H1 (cell line): ENCODE measurements around the gene INF2. TPM values are rescaled to one million over a fixed set of nuclear protein-coding genes. Genes with fewer than 3 reads are reported as not detected.

Experiments
- CTCF ChIA-PET: fragments of 300-600 bp; sonication (Branson Sonifier 250); formaldehyde crosslinking; loops from one replicate; lab custom pipeline; 2021; ENCODE audit not compliant: partially characterized antibody; lab: Charles Lee
- POLR2A ChIA-PET: fragments of 300-600 bp; sonication (Branson Sonifier 250); formaldehyde crosslinking; loops from one replicate; lab custom pipeline; 2021; ENCODE audit warnings: inconsistent platforms; ENCODE audit not compliant: partially characterized antibody; lab: Charles Lee
- DNase-seq, 2 experiments: peaks; one replicate each; pipeline versions ENCODE4 v3.0.0 to v3.0.0-alpha.2; 2010 to 2022; ENCODE audit warnings: low spot score in 2 of 2, low read depth in 1 of 2, mixed read lengths in 1 of 2
- FAIRE-seq: peaks from 2 replicates; lab custom pipeline; 2011; peaks lifted over from hg19 to GRCh38; lab: Jason Lieb, UNC
- H2AFZ ChIP-seq: 2 replicates; pipeline ENCODE4 v1.8.1; 2012; ENCODE audit warnings: low read length, inconsistent platforms
- H2AK5ac ChIP-seq: 2 replicates; pipeline ENCODE4 v1.6.1; 2013; ENCODE audit warnings: low read depth, low read length
- H2BK120ac ChIP-seq: replicated peaks from 2 replicates; pipeline ENCODE3; 2013; ENCODE audit warnings: low read depth, low read length, inconsistent platforms
- H2BK12ac ChIP-seq: 2 replicates; pipeline ENCODE4 v1.6.1; 2013; ENCODE audit warnings: low read depth, low read length
- H2BK15ac ChIP-seq: 2 replicates; pipeline ENCODE4 v1.6.1; 2013; ENCODE audit warnings: low read length
- H2BK20ac ChIP-seq: 2 replicates; pipeline ENCODE4 v1.6.1; 2013; ENCODE audit warnings: low read length
- H2BK5ac ChIP-seq: 2 replicates; pipeline ENCODE4 v1.6.1; 2013; ENCODE audit warnings: low read depth, low read length
- H3K14ac ChIP-seq: 2 replicates; pipeline ENCODE4 v1.6.1; 2013; ENCODE audit warnings: inconsistent platforms; ENCODE audit not compliant: insufficient read length
- H3K18ac ChIP-seq: 2 replicates; pipeline ENCODE4 v1.6.1; 2013; ENCODE audit warnings: low read length; ENCODE audit errors: extremely low read depth
- H3K23ac ChIP-seq: 2 replicates; pipeline ENCODE4 v1.6.1; 2013; ENCODE audit warnings: inconsistent platforms; ENCODE audit not compliant: insufficient read length
- H3K23me2 ChIP-seq: 2 replicates; pipeline ENCODE4 v1.6.1; 2013; ENCODE audit warnings: low read depth, low read length
- H3K27ac ChIP-seq: 2 replicates; pipeline ENCODE4 v1.6.1; 2011; ENCODE audit warnings: low read depth, low read length, inconsistent platforms
- H3K27me3 ChIP-seq, 4 experiments: replicated peaks in 1 of 4; 1 replicate in 1 of 4; 2 replicates in 3 of 4; pipeline versions ENCODE4 v1.6.1 to v1.8.1; 2011 to 2013; ENCODE audit warnings: low read length in 3 of 4, mild to moderate bottlenecking in 3 of 4, inconsistent platforms in 2 of 4, mixed read lengths in 2 of 4, moderate library complexity in 1 of 4; ENCODE audit not compliant: control insufficient read depth in 3 of 4, insufficient read depth in 3 of 4; ENCODE audit errors: extremely low read depth in 1 of 4
- H3K36me3 ChIP-seq, 4 experiments: 2 replicates each; pipeline versions ENCODE4 v1.6.1 to v1.8.1; 2011 to 2013; ENCODE audit warnings: mild to moderate bottlenecking in 4 of 4, low read length in 3 of 4, moderate library complexity in 2 of 4, control low read depth in 1 of 4, inconsistent platforms in 1 of 4; ENCODE audit not compliant: insufficient read depth in 4 of 4, control insufficient read depth in 2 of 4
- H3K4ac ChIP-seq: replicated peaks from 2 replicates; pipeline ENCODE3; 2013; ENCODE audit warnings: low read length, low read depth, mixed read lengths, inconsistent platforms; ENCODE audit not compliant: insufficient read length
- H3K4me1 ChIP-seq, 4 experiments: replicated peaks in 1 of 4; 1 replicate in 1 of 4; 2 replicates in 3 of 4; pipeline versions ENCODE4 v1.6.1 to v1.8.1; 2011 to 2013; ENCODE audit warnings: low read length in 3 of 4, inconsistent platforms in 2 of 4, mixed read lengths in 1 of 4; ENCODE audit not compliant: insufficient read depth in 4 of 4, control insufficient read depth in 3 of 4
- H3K4me2 ChIP-seq, 2 experiments: 2 replicates each; pipeline versions ENCODE4 v1.6.1 to v1.8.1; 2011 to 2013; ENCODE audit warnings: low read depth in 2 of 2, low read length in 2 of 2, control low read depth in 1 of 2, inconsistent platforms in 1 of 2, mild to moderate bottlenecking in 1 of 2; ENCODE audit not compliant: insufficient read depth in 1 of 2
- H3K4me3 ChIP-seq, 4 experiments: fragments of 200-600, 300-600 bp in 1 of 4; sonication (generic), shearing (Covaris generic), sonication (Bioruptor Twin) in 1 of 4; 2 replicates each; pipeline versions ENCODE4 v1.5.1 to v1.8.1; 2011 to 2016; ENCODE audit warnings: low read length in 4 of 4, low read depth in 3 of 4, control low read depth in 2 of 4, inconsistent platforms in 2 of 4, mild to moderate bottlenecking in 2 of 4, mixed read lengths in 1 of 4, moderate library complexity in 1 of 4; ENCODE audit not compliant: insufficient read depth in 2 of 4; ENCODE audit errors: extremely low read depth in 1 of 4
- H3K56ac ChIP-seq: replicated peaks from 2 replicates; pipeline ENCODE3; 2013; ENCODE audit warnings: low read depth, mild to moderate bottlenecking, mixed read lengths, low read length, inconsistent platforms; ENCODE audit not compliant: insufficient read length
- H3K79me1 ChIP-seq: 2 replicates; pipeline ENCODE4 v1.6.1; 2013; ENCODE audit warnings: low read depth, low read length, control low read depth
- H3K79me2 ChIP-seq, 2 experiments: 2 replicates each; pipeline versions ENCODE4 v1.6.1 to v1.8.1; 2012 to 2013; ENCODE audit warnings: low read length in 2 of 2, mild to moderate bottlenecking in 2 of 2, inconsistent platforms in 1 of 2; ENCODE audit not compliant: insufficient read depth in 2 of 2, control insufficient read depth in 1 of 2
- H3K9ac ChIP-seq, 4 experiments: replicated peaks in 1 of 4; 1 replicate in 1 of 4; 2 replicates in 3 of 4; pipeline versions ENCODE4 v1.6.1 to v1.8.1; 2011 to 2013; ENCODE audit warnings: low read depth in 3 of 4, low read length in 3 of 4, control low read depth in 2 of 4, mild to moderate bottlenecking in 2 of 4, moderate library complexity in 2 of 4, inconsistent platforms in 1 of 4; ENCODE audit errors: extremely low read depth in 1 of 4
- H3K9me3 ChIP-seq, 2 experiments: 2 replicates each; pipeline versions ENCODE4 v1.6.1 to v1.8.1; 2012 to 2013; ENCODE audit warnings: mild to moderate bottlenecking in 2 of 2, moderate library complexity in 2 of 2, control low read depth in 1 of 2, inconsistent platforms in 1 of 2, low read depth in 1 of 2, low read length in 1 of 2, mixed read lengths in 1 of 2; ENCODE audit not compliant: insufficient read depth in 2 of 2
- H4K20me1 ChIP-seq, 2 experiments: replicated peaks in 1 of 2; 2 replicates each; pipeline versions ENCODE3 to v1.8.1; 2011 to 2013; ENCODE audit warnings: inconsistent platforms in 2 of 2, low read length in 2 of 2, mild to moderate bottlenecking in 1 of 2; ENCODE audit not compliant: insufficient read depth in 2 of 2, control insufficient read depth in 1 of 2
- H4K5ac ChIP-seq: 2 replicates; pipeline ENCODE4 v1.6.1; 2013; ENCODE audit warnings: low read length, low read depth, mixed read lengths, inconsistent platforms; ENCODE audit not compliant: insufficient read length
- H4K8ac ChIP-seq: 2 replicates; pipeline ENCODE4 v1.8.0; 2013; ENCODE audit warnings: mild to moderate bottlenecking, moderate library complexity, low read length, inconsistent platforms; ENCODE audit not compliant: insufficient read depth; ENCODE audit errors: extremely low read depth
- H4K91ac ChIP-seq: replicated peaks from 2 replicates; pipeline ENCODE3; 2013; ENCODE audit warnings: low read length, mixed read lengths, inconsistent platforms; ENCODE audit not compliant: insufficient read length
- BRCA1 ChIP-seq: IDR thresholded peaks from 2 replicates; pipeline ENCODE4 v1.6.1; 2012; ENCODE audit warnings: low read depth, low read length, improper control_type of control experiment
- E2F6 ChIP-seq: IDR thresholded peaks from 2 replicates; pipeline ENCODE4 v1.6.1; 2012; ENCODE audit warnings: inconsistent platforms
- EGR1 ChIP-seq: IDR thresholded peaks from 2 replicates; pipeline ENCODE4 v1.6.1; 2011; ENCODE audit warnings: low read depth, low read length, borderline replicate concordance
- HDAC6 ChIP-seq: IDR thresholded peaks from one replicate; pipeline ENCODE4 v1.7.1; 2012; ENCODE audit warnings: low read depth, mild to moderate bottlenecking, inconsistent platforms, low read length, moderate library complexity
- KDM1A ChIP-seq: fragments of 200-600, 300-600 bp; sonication (generic); IDR thresholded peaks from 2 replicates; pipeline ENCODE4 v1.7.1; 2016; ENCODE audit warnings: mild to moderate bottlenecking, low read length, borderline replicate concordance
- NANOG ChIP-seq: IDR thresholded peaks from 2 replicates; pipeline ENCODE4 v1.6.1; 2011; ENCODE audit warnings: low read length, low read depth, mild to moderate bottlenecking, inconsistent platforms; ENCODE audit not compliant: insufficient read depth, poor library complexity, severe bottlenecking
- RFX5 ChIP-seq: IDR thresholded peaks from 2 replicates; pipeline ENCODE4 v1.6.1; 2011; ENCODE audit warnings: low read depth, low read length, improper control_type of control experiment, borderline replicate concordance
- SP1 ChIP-seq: IDR thresholded peaks from 2 replicates; pipeline ENCODE4 v1.6.1; 2011; ENCODE audit warnings: low read depth, low read length
- SUZ12 ChIP-seq: fragments of 200-600 bp; sonication (generic); IDR thresholded peaks from 2 replicates; pipeline ENCODE4 v1.6.1; 2012; ENCODE audit warnings: mild to moderate bottlenecking, inconsistent platforms, low read length, moderate library complexity, mixed read lengths
- WGBS, 2 experiments: shearing (Covaris generic) in 1 of 2; methylation state at CpG; one replicate each; pipeline versions ENCODE4 v1.1.6 to v1.1.7; 2013 to 2015; ENCODE audit warnings: low lambda C conversion rate in 2 of 2, mixed read lengths in 2 of 2, inconsistent platforms in 1 of 2, low coverage in 1 of 2, missing lambda C conversion rate in 1 of 2; ENCODE audit not compliant: insufficient replicate concordance in 2 of 2, insufficient coverage in 1 of 2, insufficient read length in 1 of 2; ENCODE audit errors: extremely low coverage in 1 of 2, missing lambda C conversion rate in 1 of 2; 5-methylcytosine and 5-hydroxymethylcytosine counted together
- polyA plus RNA-seq, 7 experiments: library from polyadenylated mRNA; depleted of rRNA in 3 of 7; stranded (reverse) in 5 of 7; unstranded in 2 of 7; fragments of >200 nt in 5 of 7; fragments of 200-250 nt in 2 of 7; gene quantifications; 1 replicate in 5 of 7; 2 replicates in 1 of 7; 4 replicates in 1 of 7; pipeline versions ENCODE4 v1.2.1 to v1.2.3, GENCODE V29; 2011 to 2013; ENCODE audit warnings: missing spikeins in 2 of 7, mixed read lengths in 2 of 7
- total RNA-seq: library from RNA; stranded (reverse); fragmentation: NEBNext Ultra II Directional; extraction: Animal tissue kit (Norgen Biotek cat#: 25700); gene quantifications from 2 replicates; pipeline ENCODE4 v1.2.1, GENCODE V29; 2021
- TF ChIP-seq, protein P1 (sequence below): IDR thresholded peaks from 2 replicates; pipeline ENCODE4 v1.6.1; 2011; ENCODE audit warnings: low read depth, mild to moderate bottlenecking, low read length; ENCODE audit not compliant: insufficient read depth

Gene INF2
- total and polyA plus RNA-seq, 2 of the 8 experiments (the other 6 are each of a cell fraction or from before 2014, with no cell fraction given), result 29.1 to 59.5 TPM

- Histone ChIP-seq H4K5ac (no peak overlapping the region), H3K79me1 (peaks cover 19% of the 10 kb centered on the region), H3K23me2 (peaks cover 8% of the 10 kb centered on the region; the same call in 1 of the 2 replicates), H2BK15ac (0 out of 2 replicates have a peak overlapping the region, but pooled peaks have one; percentile 29), H3K23ac (no peak overlapping the region), H3K4me3 (no peak overlapping the region), H2AFZ (no peak overlapping the region), H3K56ac (no peak overlapping the region), H3K18ac (no peak overlapping the region), H3K79me2 (peaks cover 0 to 31% of the 10 kb centered on the region in 2 experiments; a peak in 2 of 4 replicates), H2BK120ac (no peak overlapping the region), H3K4me1 (peaks cover 0 to 47% (median 36%) of the 10 kb centered on the region in 4 experiments; a peak in 6 of 7 replicates), H3K36me3 (peaks cover 0 to 4% (median 0%) of the 10 kb centered on the region in 4 experiments; a peak in 1 of 8 replicates), H2BK5ac (no peak overlapping the region; the same call in 1 of the 2 replicates), H3K9me3 (no peaks in the 10 kb centered on the region), H3K14ac (no peak overlapping the region), H3K4me2 (no peak overlapping the region; a peak in 1 of 4 replicates), H2BK20ac (no peak overlapping the region), H4K20me1 (peaks cover 3 to 40% of the 10 kb centered on the region in 2 experiments), H4K8ac (peak overlapping the region; percentile 16), H3K27me3 (no peaks in the 10 kb centered on the region; a peak in 1 of 7 replicates), H2BK12ac (no peak overlapping the region), H3K4ac (no peak overlapping the region), H3K27ac (no peak overlapping the region), H2AK5ac (no peak overlapping the region), H4K91ac (no peak overlapping the region), H3K9ac (no peak overlapping the region)
- 91% methylated on average over 15 of the region's 19 CpGs; no CpG with 5 or more reads in 1 of the 2 experiments for WGBS, 2 experiments
- DNase-seq (no peak), FAIRE-seq (no peak)
- ChIA-PET POLR2A (interaction anchor here (0.8 to 2.4 kb wide), 6 partner anchors 10 to 151 kb away, joined by 3 to 11 read pairs (median 3); no protein-coding TSS in a partner anchor), CTCF (interaction anchor here (0.9 to 1.8 kb wide), 7 partner anchors 9 to 601 kb away, joined by 3 to 8 read pairs (median 3); partner anchors contain the start of gene ADSS1)
- TF ChIP-seq, protein P1, sequence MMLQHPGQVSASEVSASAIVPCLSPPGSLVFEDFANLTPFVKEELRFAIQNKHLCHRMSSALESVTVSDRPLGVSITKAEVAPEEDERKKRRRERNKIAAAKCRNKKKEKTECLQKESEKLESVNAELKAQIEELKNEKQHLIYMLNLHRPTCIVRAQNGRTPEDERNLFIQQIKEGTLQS, result no peak
- no peak for TF ChIP-seq E2F6
- TF ChIP-seq BRCA1, result no peak
- TF ChIP-seq NANOG, result no peak
- TF ChIP-seq RFX5, result no peak
- TF ChIP-seq KDM1A, result no peak
- TF ChIP-seq SUZ12, result no peak
- no peak for TF ChIP-seq EGR1
- TF ChIP-seq HDAC6, result no peak
- no peak for TF ChIP-seq SP1
These were observed 2.3 kb downstream of the INF2 start for GRCh38 chr14:104691546-104692260.
